HG03025 (cell line): ENCODE data around the gene NEMP1.
"Not testable (repeated sequence)": the region's sequence is repeated elsewhere in the genome, so short reads cannot be mapped to it uniquely, and the experiment has no call there.

Experiments
- ATAC-seq: cut with Tn5 transposase; IDR thresholded peaks from one replicate; pipeline ENCODE4 v1.9.1; 2021; ENCODE audit warnings: mild to moderate bottlenecking, moderate library complexity; ENCODE audit not compliant: unreplicated experiment, low FRiP score

The NEMP1 gene, protein sequence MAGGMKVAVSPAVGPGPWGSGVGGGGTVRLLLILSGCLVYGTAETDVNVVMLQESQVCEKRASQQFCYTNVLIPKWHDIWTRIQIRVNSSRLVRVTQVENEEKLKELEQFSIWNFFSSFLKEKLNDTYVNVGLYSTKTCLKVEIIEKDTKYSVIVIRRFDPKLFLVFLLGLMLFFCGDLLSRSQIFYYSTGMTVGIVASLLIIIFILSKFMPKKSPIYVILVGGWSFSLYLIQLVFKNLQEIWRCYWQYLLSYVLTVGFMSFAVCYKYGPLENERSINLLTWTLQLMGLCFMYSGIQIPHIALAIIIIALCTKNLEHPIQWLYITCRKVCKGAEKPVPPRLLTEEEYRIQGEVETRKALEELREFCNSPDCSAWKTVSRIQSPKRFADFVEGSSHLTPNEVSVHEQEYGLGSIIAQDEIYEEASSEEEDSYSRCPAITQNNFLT

DNA sequence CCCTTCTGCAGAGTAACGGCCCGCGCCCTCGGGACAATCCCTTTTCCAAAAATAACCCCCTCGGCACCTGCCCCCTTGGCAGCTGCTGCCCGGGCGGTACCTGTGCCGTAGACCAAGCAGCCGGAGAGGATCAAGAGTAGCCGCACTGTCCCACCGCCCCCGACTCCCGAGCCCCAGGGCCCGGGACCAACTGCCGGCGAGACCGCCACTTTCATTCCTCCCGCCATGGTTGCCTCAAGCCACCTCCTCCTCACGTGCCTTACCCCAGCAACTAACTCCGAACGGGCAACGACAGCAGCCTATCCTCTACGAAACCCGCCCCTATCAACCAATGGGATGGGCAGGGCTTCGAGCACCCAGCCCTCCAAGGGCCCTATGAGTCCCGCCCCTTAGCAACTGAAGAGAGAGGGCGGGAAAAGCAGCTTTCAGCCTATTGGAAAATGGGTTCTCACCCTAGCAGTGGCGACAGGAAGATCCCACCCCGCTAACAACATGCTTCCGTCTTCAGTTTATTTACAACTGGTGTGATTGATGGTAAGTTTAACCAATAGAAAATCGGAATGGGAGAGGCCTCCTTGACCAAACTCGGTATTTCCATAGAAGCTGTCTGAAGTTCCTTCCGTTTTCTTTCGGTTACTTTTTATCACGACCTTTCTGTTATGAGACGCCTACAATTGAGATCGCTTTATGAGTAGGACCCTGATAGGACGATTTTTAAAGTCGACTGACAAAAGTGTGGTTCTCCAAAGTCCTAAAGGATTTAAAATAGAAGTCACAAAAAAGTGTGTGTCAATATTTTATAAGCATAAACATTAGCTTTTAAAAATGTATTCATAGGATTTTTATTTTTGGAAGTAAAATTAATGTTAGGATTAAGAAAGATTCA is at the start of gene NEMP1:
Gene NEMP1 (minus strand): TSS at position 273 of the 886 bp plus-strand sequence. CDS start 46 bp downstream, at position 227.
- ATAC-seq, result peak; percentile 98

DNA sequence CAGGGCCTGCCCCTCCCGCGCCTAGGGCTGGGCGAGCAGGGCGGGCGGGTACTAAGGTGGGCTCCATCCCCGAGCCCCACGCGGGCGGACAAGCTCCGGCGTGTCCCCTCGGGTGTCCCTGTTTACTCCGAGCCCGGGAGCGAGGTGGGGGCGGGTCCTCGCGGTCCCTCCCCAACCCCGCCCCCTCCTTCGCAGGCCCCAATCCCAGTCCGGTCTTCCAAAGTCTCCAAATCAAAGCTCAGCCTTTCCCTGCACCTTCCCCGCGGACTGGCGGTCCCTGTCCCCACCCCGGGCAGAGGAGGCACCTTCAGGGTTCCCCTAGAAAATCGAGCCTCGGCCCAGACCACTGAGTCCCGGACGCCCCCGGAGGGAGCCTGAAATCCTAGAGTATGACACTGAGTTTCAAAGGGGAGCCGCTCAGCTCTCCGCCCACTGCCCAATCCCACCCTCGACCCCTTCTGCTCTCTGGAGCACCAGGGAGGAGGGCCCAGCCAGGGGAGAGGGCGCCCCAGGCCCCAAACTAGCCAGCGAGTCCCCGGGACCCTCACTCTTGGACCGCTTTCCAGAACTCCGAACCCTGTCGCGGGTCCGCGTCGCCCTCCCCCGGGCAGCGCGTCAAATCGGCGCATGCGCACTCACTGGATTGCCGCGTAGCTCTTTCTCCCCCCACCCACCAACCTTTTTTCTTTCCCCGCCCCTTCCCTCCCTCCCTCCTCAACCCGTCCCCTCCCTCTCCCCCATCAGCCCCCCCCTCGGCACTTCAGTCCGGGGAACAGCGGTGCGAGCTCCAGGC is 49.3 kb upstream of the NEMP1 start, which contains the start of gene LRP1:
Gene LRP1 (plus strand): TSS at position 758 of the 793 bp plus-strand sequence. CDS start 482 bp downstream, outside the sequence.
- ATAC-seq, result no peak

DNA sequence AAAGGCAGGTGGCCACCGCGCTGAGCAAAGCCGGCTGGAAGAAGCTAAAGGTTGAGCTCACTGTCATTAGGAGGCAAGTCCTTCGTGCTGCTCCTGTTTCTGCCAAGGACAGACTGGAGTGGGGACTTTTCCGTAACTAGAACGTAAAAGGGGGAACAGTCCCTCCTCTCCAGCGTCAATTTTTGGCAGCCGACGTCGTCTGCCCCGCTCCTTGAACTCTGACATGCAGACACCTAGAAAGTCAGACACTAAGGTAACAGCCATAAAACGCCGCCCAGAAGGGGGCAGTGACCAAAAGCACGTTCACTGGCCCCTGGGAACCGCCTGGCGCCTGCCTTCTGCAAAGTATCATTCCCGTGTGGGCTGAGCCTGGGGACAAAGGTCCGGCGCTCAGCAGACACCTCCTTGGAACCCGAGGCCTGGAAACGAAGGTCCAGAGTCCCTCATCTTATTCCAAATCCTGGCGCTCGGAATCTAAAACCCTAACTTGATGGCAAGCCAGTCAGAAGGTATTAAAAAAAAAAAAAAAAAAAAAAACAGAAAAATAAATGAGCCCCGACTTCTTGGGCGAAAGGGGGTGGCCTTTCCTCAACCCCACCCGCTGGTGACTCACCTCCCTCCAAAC is 48.6 kb upstream of the NEMP1 start:
- no peak for ATAC-seq

DNA sequence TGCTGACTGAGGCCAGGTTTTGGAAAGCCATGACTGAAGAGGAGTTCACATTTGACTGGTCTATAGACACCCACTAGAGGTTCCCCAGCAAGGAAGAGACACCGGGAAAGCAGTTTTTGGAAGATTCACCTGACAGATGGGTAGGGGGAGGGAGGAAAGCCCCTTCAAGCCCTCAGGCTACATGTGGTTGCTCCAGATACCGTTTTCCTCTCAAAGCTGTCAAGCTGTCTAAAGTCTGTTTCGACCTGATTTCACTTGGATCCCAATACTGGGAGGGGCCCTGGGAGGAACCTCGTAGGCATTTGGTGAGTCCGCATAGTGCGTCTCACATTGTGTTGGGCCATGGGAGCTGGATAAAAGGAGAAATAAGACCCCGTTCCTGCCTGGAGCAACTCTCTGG is 48.0 kb upstream of the NEMP1 start:
- ATAC-seq, result no peak

DNA sequence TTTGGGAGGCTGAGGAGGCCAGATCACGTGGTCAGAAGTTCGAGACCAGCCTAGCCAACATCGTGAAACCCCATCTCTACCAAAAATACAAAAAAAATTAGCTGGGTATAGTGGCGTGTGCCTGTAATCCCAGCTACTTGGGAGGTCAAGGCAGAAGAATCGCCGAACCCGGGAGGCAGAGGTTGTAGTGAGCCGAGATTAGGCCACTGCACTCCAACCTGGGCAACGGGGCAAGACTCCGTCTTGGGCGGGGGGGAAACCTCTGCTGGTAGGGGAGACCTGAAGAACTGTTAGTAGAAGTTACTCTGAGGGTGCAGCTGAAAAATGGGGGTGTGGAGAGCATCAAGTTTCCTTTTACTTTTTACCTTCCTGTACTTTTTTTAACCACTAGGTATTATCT is 47.5 kb upstream of the NEMP1 start:
- no peak for ATAC-seq

DNA sequence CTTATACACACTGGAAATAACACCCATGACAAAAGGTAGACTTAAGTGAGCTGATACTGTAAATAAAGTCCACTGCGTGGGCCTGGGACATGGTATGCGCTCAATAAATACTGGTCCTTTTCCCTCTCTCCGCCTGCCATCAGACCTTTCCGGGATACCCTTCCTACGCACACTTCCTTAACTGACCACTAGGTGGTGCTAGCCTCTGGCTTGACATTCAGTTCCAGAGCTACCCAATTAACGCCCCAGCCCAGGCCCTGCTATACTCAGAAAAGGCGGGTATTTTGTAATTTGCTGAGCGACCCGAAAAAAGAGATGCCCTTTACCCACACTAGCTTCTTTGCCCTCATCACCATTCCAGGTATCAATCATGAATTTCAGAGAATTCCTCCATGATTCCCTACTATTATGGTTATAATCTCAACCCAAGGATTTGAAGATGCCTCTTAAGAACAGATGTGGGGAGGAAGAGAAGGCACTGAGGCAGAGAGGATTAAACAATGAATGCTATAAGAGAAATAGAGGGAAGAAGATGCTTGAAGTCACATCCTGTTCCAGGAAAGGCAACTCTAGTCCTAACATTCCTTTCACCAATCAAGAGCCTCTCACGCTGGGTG is 45.8 kb upstream of the NEMP1 start:
- no peak for ATAC-seq

DNA sequence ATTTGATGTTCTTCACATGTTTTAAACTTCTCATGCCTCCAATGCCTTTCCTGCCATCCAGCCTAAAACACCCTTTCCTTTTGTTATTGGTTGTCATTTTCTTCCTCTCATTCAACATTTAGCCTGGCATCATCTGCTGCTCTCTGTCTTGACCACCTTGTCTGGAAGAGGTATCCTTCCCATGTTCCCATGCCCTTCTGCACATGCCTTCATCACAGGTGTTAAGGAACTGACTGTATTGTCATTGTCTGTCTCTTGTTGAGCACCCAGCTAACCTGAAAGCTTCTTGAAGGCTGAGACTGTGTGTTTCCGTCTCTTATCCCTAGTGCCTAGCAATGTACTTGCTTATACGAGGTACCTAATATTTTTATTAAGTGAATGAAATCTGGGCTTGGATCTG is 45.2 kb upstream of the NEMP1 start:
- no peak for ATAC-seq

DNA sequence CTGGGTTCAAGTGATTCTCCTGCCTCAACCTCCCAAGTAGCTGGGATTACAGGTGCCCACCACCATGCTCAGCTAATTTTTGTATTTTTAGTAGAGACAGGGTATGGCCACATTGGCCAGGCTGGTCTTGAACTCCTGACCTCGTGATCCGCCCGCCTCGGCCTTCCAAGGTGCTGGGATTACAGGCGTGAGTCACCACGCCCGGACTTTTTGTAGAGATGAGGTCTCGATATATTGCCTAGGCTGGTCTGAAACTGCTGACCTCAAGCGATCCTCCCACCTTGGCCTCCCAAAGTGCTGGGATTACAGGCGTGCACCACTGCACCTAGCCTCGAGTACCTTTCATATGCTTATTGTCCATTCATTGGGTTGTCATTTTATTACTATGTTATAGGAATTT is 42.1 kb upstream of the NEMP1 start:
- ATAC-seq, result not testable (repeated sequence)

DNA sequence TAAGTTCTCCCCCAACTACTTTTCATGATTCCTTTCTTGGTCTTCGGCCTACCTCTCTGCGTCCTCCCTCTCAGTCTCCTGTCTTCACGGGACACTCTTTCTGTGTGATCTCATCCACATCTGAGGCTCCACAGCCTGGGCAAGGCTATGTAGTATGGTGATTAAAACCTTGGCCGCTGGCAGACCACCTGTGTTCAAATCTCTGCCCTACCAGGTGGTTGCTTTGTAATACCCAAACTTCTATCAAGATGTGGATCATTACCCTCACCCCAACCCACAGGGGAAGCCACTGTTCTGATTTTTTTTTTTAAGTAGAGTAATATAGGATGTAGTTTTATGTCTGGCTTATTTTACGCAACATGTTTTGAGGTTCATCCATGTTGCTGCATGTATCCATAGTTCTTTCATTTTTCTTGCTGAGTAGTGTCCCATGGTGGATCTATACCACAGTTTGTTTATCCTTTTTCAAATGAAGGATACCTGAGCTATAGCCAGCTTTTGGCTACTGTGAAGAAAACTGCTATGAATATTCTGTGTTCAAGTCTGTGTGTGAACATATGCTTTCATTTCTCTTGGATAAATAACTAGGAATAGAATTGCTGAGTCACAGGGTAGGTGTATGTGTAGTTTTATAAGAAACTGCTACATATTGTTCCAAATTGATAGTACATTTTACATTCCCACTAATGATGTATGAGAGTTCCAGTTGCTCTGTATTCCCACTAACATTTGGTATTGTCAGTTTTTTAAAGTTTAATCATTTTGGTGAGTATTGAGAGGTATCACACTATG is 40.9 kb upstream of the NEMP1 start:
- ATAC-seq, result no peak

DNA sequence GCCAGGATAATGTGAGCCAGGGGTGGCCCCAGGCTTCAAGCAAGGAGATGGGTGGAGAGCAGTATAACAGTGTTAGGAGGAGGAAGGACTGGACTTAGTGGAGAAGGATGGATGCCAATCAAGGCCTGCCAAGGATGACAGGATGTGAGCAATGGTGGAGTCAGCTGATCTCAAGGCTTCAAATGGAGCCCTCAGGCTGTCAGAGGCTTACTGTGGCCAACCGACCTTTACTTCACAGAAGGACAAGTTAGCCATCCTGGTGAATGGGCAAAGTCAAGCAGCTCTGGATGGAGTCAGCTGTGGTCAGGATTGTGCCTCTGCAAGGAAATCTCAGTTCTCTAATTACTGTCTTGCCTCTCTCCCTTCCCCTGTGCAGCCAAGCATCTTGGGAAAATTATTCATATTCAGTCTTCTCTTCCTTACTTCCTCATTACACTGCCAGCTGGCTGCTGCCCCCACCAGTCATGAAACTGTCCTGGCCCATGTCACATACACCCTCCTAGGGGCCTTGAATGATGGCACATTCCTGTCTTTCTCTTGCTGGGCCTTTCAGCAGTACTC is 40.2 kb upstream of the NEMP1 start:
- no peak for ATAC-seq

DNA sequence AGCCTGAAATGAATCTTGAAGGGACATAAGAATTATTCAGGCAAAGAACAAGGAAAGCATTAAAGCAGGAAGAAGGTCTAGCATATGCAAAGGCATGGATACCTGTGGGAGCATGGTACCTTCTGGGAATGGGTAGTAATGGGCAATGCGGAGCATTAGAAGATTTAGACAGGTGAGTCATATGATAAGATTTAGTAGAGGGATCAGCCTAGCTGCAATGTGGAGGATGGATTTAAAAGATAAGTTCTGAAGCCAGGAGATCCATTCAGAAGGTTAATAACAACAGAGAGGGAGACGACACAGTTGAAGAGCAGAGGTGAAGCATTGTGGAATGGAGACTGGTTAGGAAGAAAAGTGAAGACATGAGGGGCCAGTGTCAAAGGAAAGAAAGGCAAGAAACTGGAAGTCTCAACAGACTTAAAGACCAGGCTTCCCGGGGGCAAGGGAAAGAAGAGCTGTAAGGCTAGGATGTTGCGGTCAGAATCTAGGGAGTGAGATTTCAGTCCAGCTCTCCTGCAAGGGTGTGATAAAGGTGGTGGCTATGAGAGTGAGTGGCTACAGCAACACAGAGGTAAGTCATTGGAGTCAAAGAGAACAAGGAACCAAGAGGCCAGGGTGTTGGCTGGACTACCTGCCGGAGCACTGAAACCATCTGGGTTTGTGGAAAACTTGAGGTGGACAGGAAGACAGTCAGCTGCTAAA is 38.1 kb upstream of the NEMP1 start:
- no peak for ATAC-seq

DNA sequence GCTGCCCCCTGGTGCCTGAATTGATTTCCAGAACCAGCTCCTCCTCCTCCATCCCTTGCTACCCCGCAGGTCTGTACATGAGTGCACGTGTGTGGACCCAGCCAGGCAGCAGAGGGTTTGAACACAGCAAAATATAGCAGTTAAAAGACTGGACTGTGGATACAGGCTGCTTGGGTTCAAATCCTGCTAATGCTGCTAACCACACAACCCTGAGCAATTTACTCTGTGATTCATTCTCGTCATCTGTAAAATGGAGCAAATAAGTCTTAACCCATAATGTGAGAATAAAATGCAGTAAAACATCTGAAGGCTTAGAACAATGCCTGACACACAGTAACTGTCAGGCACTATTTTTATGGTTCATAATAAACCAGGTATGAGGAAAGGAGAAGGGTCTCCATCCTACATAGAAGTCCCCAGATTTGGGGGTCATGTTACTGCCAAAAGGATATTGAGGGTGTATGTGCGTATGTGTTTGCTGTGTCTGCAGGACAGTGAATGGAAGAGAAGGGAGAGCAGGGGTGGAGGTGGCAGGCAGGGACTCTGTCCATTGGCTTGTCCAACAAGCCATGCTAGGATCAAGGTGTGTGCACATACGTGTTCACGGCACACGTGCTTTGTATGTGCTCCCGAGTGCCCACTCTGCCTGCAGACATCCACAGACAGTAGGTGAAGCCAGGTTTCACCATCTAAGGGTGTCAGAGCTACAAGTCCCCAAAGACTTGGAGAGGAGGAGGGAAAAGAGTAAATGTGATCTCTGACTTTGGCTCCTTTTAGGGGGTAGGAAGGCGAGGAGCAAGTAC is 34.1 kb upstream of the NEMP1 start:
- ATAC-seq, result no peak

DNA sequence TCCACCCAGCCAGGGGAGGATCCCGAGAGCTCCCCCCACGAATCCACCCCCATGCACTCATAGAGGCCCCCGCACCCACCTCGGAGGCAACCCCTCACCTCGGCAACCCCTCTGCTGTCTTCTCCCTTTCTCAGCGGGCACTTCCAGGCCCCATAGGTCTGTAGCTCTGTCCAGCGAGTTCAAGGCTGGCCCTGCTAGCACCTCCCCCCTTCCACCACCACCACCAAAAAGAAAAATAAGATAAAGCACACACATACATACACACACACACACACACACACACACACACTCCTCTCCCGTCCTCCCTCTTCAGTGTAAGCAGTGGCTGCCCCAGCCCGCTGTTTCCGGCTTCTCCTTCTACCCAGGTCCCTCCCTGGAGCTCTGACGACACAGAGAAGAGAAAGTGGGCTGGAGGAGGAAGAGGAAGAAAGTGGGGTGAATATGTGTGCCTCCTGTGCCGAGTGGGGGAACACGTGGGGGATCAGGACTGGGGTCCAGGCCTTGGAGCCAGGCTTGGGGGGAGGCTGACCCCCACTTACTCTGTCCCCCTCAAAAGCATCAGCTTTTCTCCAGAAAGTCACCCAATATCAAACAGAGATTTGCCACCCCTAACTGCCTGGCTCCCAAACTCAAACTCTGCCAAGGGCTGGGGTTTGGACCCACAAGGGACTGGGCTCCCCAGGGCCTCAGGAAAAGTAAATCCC is 32.6 kb upstream of the NEMP1 start, which contains the start of gene STAT6:
Gene STAT6 (minus strand): TSS at position 332 of the 704 bp plus-strand sequence. CDS start 3,084 bp downstream, outside the sequence.
- ATAC-seq, result peak; percentile 60

DNA sequence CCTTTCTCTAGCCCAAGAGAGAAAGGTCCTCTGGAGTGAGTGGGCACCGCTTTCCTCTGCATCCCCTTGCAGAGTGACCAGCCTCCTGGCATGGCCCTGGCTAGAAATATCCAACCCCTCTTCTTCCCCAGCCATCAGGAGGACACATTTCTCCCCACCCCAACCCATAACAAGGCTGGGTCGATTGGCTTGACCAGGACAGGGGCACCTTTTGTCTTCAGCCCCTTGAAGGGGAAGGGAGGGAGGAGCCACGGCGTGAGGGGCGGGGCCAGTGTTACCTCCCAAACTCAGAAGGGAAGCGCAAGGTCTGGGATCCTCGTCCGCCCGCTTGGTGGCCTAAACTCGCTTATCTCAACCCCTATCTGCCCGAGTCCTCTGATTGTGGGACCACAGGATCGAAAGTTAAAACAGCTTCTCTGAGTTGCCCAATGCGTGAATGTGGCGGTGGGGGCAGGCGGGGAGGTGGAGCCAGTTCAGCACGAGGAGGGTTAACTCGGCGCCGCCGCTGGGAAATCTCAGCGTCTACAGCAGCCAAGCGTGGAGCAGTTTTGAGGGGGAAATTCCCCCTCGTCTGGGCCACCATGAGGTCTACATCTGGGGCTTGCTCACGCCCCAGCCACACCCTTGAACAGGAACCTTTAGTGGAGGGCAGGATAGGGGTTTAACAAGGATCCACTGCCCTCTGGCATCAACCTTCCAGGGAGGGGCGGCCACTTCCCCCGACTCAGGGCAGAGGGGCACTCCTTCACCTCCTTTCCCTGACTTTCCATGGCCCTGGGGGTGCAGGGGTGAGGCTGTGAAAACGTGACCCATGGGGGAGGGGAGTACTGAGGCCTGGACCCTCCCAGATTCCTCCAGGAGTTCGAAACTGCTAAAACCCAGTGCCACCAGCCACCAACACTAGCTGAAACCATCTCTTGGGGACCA is 31.8 kb upstream of the NEMP1 start:
- ATAC-seq, result no peak
